Stomach (tissue), 9 donors: ENCODE results near the gene ADORA3. TPM values are rescaled to one million over a fixed set of nuclear protein-coding genes. Genes with fewer than 3 reads are reported as not detected.

ENCODE experiments used
- DNase-seq, 2 donors: peaks; one replicate each; pipeline versions ENCODE4 v3.0.0 to v3.0.0-alpha.2; 2013 to 2019
- H3K27ac ChIP-seq, 5 donors: fragments of 200-600 bp in 4 of 5; sonication (generic) in 4 of 5; one replicate each; pipeline ENCODE4 v1.5.1; 2013 to 2019; ENCODE audit warnings: mild to moderate bottlenecking in 1 of 5, moderate library complexity in 1 of 5
- H3K27me3 ChIP-seq, 3 donors: fragments of 200-600 bp; sonication (generic); one replicate each; pipeline ENCODE4 v1.5.1; 2017 to 2019; ENCODE audit warnings: mixed run types in 1 of 3
- H3K36me3 ChIP-seq, 4 donors: fragments of 200-600 bp; sonication (generic); 1 replicate in 3 of 4; 2 replicates in 1 of 4; pipeline ENCODE4 v1.5.1; 2016 to 2019
- H3K4me1 ChIP-seq, 4 donors: fragments of 200-600 bp; sonication (generic); one replicate each; pipeline ENCODE4 v1.5.1; 2016 to 2019
- H3K4me3 ChIP-seq, 4 donors: fragments of 200-600 bp; sonication (generic) in 3 of 4; one replicate each; pipeline ENCODE4 v1.5.1; 2016 to 2019; ENCODE audit warnings: mild to moderate bottlenecking in 1 of 4
- H3K9me3 ChIP-seq, 4 donors: fragments of 200-600 bp; sonication (generic); one replicate each; pipeline ENCODE4 v1.5.1; 2016 to 2019
- EP300 ChIP-seq: sonication (generic); formaldehyde crosslinking; IDR thresholded peaks from one replicate; pipeline ENCODE4 v1.6.1; 2017; ENCODE audit warnings: antibody characterized with exemption
- POLR2A ChIP-seq, 4 donors: fragments of 450-650 bp; IDR thresholded peaks; one replicate each; pipeline ENCODE4 v1.6.1; 2016; ENCODE audit warnings: antibody characterized with exemption in 4 of 4, control low read depth in 2 of 4, mild to moderate bottlenecking in 1 of 4, moderate library complexity in 1 of 4
- POLR2AphosphoS5 ChIP-seq, 3 donors: sonication (generic); formaldehyde crosslinking; IDR thresholded peaks; one replicate each; pipeline ENCODE4 v1.6.1; 2016; ENCODE audit warnings: antibody characterized with exemption in 3 of 3
- WGBS, 5 donors: extraction: QIAGEN DNeasy Blood & Tissue Kit in 3 of 5; methylation state at CpG; one replicate each; pipeline versions ENCODE4 v1.1.5 to v1.1.7; 2013 to 2018; 5-methylcytosine and 5-hydroxymethylcytosine counted together
- intact Hi-C: fragments of 100-400 bp; cut with DNase I; formaldehyde crosslinking; loops from one replicate; pipeline ENCODE4 v1.15.1; 2023; ENCODE audit warnings: low total_unique reads
- polyA plus RNA-seq, 3 donors: library from polyadenylated mRNA; stranded (reverse); fragments of 200-250 nt; gene quantifications; one replicate each; pipeline ENCODE4 v1.2.3, GENCODE V29; 2013
- total RNA-seq, 5 donors: library from RNA; depleted of rRNA; stranded (reverse); fragments of >200 nt; gene quantifications; one replicate each; pipeline versions ENCODE4 v1.1.0 to v1.2.3, GENCODE V29; 2014 to 2016
- TF ChIP-seq, protein P1 (sequence below), 7 experiments: fragments of 450-650 bp in 4 of 7; fragments of 200-600 bp in 3 of 7; sonication (generic) in 3 of 7; IDR thresholded peaks; one replicate each; pipeline ENCODE4 v1.5.1; 2016 to 2019; ENCODE audit warnings: antibody characterized with exemption in 7 of 7, control low read depth in 2 of 7, mild to moderate bottlenecking in 1 of 7
- donor health status: healthy with polysubstance abuse.
- donor health status: Bipolar disorder and iron deficiency.
- donor health status: healthy.

The ADORA3 gene
- total and polyA plus RNA-seq, 8 donors, result 0.29 to 44.3 (median 4.2) TPM

DNA sequence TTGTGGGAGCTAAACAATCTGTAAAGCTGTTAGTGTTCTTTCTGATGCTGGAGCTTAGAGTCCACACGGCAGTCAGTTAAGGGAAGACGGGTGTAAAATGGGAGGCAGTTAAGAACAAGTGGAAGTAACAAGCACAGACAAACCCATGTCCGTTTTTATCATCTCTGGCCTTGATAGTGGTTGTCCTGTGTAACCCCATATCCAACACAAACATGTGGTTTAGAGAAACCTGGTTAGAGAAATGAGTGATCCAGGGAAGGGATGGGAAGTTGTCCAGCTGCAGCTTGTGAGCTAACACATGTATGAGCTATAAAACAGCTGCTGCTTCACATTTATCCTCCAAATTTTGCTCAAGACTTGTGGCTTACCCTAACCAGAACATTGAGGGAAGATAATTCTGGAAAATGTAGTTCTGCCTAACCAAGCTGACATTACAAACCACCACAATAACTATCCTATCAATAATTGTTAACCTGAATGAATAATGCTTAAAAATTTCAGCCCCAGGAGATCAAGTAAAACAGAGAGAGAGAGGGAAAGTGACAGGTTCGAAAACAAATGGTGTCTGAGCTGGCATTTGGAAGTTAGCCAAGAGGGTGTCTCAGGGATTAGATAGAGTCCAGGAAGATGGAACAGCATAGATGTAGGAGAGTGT lies 40.3 kb downstream of the ADORA3 start:
- Histone ChIP-seq H3K9me3 (no peaks in the 10 kb centered on the region), H3K27me3 (no peaks in the 10 kb centered on the region), H3K4me1 (peaks cover 0 to 9% (median 0%) of the 10 kb centered on the region in 4 donors), H3K4me3 (no peak overlapping the region), H3K36me3 (peaks cover 26 to 80% (median 73%) of the 10 kb centered on the region in 4 donors), H3K27ac (no peak overlapping the region)
- peak in 1 of 2 donors; percentile 60 for DNase-seq
- TF ChIP-seq POLR2A (IDR thresholded peaks at IDR 0.05), result no peak
- TF ChIP-seq EP300, result no peak
- TF ChIP-seq, protein P1, sequence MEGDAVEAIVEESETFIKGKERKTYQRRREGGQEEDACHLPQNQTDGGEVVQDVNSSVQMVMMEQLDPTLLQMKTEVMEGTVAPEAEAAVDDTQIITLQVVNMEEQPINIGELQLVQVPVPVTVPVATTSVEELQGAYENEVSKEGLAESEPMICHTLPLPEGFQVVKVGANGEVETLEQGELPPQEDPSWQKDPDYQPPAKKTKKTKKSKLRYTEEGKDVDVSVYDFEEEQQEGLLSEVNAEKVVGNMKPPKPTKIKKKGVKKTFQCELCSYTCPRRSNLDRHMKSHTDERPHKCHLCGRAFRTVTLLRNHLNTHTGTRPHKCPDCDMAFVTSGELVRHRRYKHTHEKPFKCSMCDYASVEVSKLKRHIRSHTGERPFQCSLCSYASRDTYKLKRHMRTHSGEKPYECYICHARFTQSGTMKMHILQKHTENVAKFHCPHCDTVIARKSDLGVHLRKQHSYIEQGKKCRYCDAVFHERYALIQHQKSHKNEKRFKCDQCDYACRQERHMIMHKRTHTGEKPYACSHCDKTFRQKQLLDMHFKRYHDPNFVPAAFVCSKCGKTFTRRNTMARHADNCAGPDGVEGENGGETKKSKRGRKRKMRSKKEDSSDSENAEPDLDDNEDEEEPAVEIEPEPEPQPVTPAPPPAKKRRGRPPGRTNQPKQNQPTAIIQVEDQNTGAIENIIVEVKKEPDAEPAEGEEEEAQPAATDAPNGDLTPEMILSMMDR (IDR thresholded peaks at IDR 0.05), result no peak
- TF ChIP-seq POLR2AphosphoS5 (IDR thresholded peaks at IDR 0.05), result peak in 1 of 3 donors; percentile 16
- intact Hi-C loops, result no loop called here
- 51 to 70% (median 59%) methylated on average over 4 of the region's 4 CpGs for WGBS, 5 donors

- TF ChIP-seq, protein P1 (IDR thresholded peaks at IDR 0.05), result no peak
- no peak for TF ChIP-seq POLR2AphosphoS5 (IDR thresholded peaks at IDR 0.05)
- TF ChIP-seq EP300, result no peak
- no peak for TF ChIP-seq POLR2A (IDR thresholded peaks at IDR 0.05)
- Histone ChIP-seq H3K9me3 (no peaks in the 10 kb centered on the region), H3K27me3 (no peaks in the 10 kb centered on the region), H3K4me3 (no peak overlapping the region), H3K4me1 (peaks cover 0 to 10% (median 0%) of the 10 kb centered on the region in 4 donors), H3K27ac (no peak overlapping the region), H3K36me3 (peaks cover 33 to 80% (median 73%) of the 10 kb centered on the region in 4 donors)
- intact Hi-C loops, result no loop called here
- DNase-seq, result no peak
- WGBS, 5 donors, result 79 to 84% (median 82%) methylated on average over 4 of the region's 4 CpGs
These were observed 40.9 kb downstream of the ADORA3 start for GRCh38 chr1:111462370-111463028.

GRCh38 chr1:111461765-111462164 lies 41.7 kb downstream of the ADORA3 start:
- DNase-seq, result no peak
- Histone ChIP-seq H3K9me3 (no peaks in the 10 kb centered on the region), H3K4me1 (peaks cover 0 to 17% (median 3%) of the 10 kb centered on the region in 4 donors), H3K27me3 (no peaks in the 10 kb centered on the region), H3K27ac (no peak overlapping the region), H3K4me3 (no peak overlapping the region), H3K36me3 (peaks cover 40 to 80% (median 74%) of the 10 kb centered on the region in 4 donors)
- 91 to 98% (median 96%) methylated on average over 6 of the region's 6 CpGs for WGBS, 5 donors
- TF ChIP-seq, protein P1 (IDR thresholded peaks at IDR 0.05), result no peak
- TF ChIP-seq POLR2AphosphoS5 (IDR thresholded peaks at IDR 0.05), result no peak
- no peak for TF ChIP-seq POLR2A (IDR thresholded peaks at IDR 0.05)
- TF ChIP-seq EP300, result no peak
- intact Hi-C loops, result no loop called here

- Histone ChIP-seq H3K36me3 (peaks cover 26 to 83% (median 79%) of the 10 kb centered on the region in 4 donors), H3K9me3 (no peaks in the 10 kb centered on the region), H3K27me3 (no peaks in the 10 kb centered on the region), H3K27ac (no peak overlapping the region), H3K4me3 (no peak overlapping the region), H3K4me1 (peaks cover 22 to 69% (median 41%) of the 10 kb centered on the region in 4 donors)
- intact Hi-C loops, result no loop called here
- TF ChIP-seq POLR2A (IDR thresholded peaks at IDR 0.05) (no peak), POLR2AphosphoS5 (IDR thresholded peaks at IDR 0.05) (no peak), EP300 (no peak)
- TF ChIP-seq, protein P1 (IDR thresholded peaks at IDR 0.05), result no peak
- WGBS, 5 donors, result 85 to 92% (median 88%) methylated on average over 3 of the region's 3 CpGs
- DNase-seq, result no peak
These were observed 47.8 kb downstream of the ADORA3 start for GRCh38 chr1:111455642-111456031.
